Activated gamma-delta T cell (primary cell): ENCODE data around the gene RAB21.
"Not testable (repeated sequence)": the region's sequence is repeated elsewhere in the genome, so short reads cannot be mapped to it uniquely, and the experiment has no call there.

Source experiments
- DNase-seq: peaks from one replicate; lab custom pipeline; 2025; lab: John Stamatoyannopoulos, UW

Gene RAB21

DNA sequence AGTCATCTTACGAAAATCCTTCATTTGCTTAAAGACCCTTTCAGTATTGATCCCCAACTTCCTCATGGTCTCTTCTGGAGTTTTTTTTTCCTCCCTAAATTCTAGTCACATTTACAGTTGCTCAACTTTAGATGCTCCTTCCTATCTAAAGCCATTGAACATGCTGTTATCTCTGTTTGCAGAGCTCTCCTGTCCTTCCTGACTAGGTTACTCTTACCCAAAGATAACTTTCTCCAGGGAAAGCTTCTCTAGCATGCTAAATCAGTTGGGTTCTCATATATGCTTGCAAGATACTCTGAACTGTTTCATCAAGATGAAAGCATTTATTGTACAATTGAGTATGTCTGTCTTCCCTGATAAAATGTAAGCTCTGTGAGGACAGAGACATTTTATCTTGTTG, 1.8 kb upstream of the RAB21 start:
- no peak for DNase-seq

DNA sequence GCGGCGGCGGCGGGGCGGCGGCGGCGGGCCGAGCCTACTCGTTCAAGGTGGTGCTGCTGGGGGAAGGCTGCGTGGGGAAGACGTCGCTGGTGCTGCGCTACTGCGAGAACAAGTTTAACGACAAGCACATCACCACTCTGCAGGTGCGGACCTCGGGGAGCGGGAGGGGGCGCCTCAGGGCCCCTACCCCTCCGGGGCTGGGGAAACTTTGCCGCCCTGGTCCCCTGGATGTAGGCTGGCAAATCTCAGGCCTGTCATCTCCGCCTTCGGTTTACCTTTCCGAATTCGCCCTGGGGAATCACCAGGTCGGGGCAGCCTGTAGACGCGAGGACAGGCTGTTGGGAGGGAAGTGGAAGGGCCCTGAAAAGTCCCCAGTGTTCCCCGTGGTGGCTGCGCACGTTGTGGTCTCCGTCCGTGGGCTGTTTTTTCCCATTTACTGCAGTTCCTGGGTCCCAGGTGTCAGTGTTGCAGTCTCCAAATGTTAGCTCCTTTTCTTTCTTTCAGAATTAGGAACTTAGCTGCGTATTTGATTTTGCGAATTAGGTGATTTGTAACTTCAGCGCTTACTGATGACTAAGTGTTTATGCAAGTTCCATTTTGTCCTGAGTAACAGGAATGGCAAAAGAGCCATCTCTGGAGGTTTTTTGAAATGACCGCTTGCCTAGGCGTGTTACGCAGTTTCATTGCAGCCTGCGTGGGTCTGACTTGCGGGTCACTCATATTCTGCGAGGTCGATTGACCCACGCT, 656 bp downstream of the RAB21 start:
- DNase-seq, result peak; percentile 28

DNA sequence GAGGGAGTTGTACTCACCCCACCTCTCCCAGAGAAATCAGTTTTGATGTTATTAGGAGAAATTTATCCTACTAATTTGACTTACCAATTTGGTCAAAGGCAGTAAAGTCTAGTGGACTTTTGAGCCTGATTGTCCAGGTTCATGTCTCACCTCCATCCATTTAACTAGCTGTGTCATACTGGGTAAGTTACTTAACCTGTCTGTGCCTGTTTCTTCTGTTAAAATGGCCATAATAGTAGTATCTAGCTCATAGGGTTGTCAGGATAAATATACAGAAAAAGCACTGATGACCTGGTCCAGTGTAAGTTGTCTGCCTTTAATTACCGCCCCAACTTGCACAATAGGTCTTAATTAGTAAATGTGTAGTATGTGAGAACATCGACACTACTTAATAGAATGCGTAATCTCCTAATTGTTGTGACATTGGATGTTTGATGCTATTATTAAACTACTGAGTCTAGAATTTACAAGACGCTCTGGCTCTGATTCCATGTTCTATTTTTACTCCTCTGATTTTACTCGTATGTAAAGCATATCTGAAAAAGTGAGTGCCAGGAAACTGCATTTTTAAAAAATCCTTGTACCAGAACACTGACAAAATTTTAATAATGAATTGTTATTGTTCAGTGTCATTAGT, 1.5 kb downstream of the RAB21 start:
- no peak for DNase-seq

DNA sequence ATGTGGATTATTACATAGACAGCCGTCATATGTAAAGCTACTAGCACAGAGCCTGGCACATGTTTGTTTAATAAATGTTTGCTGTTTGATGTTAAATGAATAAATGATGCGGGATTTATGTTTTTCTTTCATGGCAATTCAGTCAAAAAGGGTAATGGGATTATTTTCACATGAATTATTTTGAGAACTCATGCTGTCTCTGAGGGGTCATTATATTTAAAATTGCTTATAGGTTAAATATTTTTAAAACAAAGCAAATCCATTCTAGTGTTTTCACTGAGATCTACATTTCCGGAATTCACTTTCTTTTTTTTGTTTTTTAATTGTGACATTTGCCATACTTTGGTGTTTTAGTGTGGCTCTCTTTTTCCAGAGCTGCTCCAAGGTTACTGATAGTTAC, 5.3 kb downstream of the RAB21 start:
- DNase-seq, result no peak

DNA sequence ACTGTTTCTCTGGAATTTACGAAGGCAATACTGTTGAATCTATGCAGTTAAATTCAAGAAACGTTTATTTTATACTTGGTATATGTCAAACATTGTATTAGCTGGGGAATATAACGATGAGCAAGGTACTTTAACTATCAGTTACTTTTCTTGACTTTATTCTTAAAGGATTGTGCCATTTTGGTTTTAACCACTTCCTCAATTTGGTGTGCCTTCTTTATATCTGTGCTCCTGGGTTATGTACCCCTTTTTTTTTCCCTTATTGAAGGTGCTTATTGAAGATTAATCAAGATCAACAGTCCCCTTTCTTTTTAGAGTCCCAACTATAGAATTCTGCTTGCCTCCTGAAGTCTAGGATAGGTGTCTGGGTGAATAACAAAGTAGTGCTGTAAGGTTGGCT, 5.8 kb downstream of the RAB21 start:
- no peak for DNase-seq

DNA sequence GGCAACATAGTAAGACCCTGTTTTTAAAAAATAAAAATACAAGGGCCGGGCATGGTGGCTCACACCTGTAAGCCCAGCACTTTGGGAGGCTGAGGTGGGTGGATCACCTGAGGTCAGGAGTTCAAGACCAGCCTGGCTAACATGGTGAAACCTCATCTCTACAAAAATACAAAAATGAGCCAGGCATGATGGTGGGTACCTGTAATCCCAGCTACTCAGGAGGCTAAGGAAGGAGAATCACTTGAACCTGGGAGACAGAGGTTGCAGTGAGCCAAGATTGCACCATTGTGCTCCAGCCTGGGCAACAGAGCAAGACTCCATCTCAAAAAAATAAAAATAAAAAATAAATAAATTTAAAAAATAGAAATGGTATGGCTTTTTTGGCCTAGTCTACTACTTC, 6.7 kb downstream of the RAB21 start:
- not testable (repeated sequence) for DNase-seq

DNA sequence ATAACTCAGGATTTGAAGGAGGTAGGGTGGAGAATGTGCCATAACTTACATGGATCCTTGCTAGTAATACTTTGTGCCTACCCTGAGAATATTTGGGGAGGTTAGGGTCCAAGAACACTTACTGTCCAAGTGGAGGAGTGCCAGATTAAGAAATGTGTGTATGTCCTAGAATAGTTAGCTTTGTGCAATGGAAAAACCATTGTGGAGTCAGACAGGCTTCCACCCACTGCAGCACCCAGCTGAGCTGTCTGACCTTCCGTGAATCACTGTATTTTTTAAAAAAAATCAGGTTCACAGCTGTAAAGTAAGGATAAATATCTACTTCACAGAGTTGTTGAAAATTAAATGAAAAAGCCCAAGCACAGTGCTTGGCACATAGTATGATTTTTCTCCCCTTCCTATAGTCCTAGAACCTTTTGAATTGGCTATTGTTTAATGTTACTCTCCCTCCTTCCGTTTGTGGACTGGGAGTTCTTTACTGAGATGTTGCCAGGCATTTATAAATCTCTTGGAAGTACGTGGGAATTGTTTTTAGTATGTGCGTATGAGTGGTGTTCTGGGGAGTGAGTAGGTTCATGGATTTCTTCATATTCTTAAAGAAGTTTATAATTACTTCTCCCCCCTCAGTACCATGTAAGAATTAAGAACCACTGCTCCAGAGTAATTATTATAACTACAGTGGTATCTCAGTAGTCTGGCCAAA, 9.2 kb downstream of the RAB21 start:
- no peak for DNase-seq

DNA sequence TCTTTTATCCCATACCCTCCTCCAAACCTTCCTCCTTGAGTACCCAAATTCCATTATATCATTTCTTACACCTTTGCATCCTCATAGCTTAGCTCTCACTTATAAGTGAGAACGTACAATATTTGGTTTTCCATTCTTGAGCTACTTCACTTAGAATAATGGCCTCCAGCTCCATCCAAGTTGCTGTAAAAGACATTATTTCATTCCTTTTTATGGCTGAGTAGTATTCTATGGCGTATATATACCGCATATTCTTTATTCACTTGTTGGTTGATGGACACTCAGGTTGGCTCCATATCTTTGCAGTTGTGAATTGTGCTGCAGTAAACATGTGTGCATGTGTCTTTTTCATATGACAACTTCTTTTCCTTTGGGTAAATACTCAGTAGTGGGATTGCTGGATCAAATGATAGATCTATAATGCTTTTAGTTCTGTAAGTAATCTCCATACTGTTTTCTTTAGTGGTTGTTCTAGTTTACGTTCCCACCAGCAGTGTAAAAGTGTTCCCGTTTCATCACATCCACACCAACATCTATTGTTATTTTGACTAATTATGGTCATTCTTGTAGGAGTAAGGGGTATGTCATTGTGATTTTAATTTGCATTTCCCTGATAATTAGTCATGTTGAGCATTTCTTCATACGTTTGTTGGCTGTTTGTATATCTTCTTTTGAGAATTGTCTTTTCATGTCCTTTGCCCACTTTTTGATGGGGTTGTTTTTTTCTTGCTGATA, 10.1 kb downstream of the RAB21 start:
- no peak for DNase-seq

DNA sequence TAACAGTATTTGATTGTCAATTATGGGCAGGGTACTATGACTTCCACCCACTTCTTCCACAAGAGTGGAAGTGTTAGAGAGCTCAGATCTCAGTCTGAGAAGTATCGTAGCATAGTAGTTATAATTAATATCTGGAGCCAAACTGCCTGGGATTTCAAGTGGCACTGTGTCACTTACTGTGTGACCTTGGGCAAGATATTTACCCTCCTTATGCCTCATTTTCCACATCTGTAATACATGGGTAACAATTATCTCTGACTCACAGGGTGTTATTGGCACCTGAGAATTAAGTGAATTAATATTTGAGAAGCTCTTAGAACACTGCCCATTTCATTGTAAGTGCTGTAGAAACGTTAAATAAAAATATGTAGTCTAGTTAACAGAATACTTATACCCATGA, 11.5 kb downstream of the RAB21 start:
- no peak for DNase-seq

DNA sequence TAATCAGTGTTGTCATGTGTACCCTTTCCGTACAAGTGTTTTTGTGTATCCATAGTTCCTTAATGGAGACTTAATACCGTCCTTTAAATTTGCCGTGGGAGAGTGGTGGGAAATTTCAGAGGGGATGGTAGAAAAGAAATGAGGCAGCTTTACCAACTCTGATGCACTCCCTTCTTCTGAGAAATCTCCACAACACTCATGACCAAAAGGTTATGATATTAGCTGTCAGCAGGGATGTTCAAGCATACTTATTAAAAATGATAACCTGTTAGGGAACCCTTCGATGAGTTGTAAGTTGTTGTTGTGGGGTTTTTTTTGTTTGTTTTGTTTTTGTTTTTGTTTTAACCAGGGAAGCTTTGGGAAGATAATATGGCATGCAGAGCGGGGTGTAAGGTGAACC, 12.5 kb downstream of the RAB21 start:
- no peak for DNase-seq

DNA sequence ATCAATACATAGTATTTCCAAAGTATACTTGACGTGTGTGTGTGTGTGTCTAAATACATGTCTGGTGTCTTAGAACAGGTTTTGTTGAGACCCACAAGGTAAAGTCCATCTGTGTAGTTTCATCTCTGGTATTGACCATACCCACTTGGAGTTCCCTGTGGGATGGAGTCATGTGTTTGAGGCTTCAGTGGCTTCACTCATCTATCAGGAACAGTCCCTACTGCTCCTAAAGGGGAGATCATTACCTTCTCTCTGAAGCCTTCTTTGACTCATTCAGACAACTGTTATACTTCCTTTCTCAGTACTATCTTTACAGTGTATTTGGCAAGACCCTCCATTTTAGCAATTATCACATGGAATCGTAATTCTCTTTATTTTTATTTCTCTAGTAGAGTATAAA, 14.2 kb downstream of the RAB21 start:
- no peak for DNase-seq

DNA sequence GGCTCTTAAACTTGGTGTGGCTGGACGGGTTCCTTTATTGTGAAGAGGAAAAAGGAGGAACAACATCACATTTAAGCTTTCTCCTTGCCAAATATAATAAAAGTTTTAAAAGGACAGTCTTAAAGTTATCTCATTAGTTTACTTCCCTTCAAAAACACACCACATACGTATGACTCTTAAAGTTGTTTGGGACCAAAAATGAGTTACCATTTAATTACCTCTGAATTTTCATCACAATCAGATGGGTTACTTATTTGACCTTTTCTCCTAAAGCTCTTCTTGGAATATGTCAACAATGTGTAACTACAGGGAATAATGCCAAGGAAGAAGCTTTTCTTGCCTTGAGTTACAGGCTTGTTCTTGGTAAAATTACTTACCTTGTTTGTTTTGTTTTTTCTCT, 16.4 kb downstream of the RAB21 start:
- no peak for DNase-seq

DNA sequence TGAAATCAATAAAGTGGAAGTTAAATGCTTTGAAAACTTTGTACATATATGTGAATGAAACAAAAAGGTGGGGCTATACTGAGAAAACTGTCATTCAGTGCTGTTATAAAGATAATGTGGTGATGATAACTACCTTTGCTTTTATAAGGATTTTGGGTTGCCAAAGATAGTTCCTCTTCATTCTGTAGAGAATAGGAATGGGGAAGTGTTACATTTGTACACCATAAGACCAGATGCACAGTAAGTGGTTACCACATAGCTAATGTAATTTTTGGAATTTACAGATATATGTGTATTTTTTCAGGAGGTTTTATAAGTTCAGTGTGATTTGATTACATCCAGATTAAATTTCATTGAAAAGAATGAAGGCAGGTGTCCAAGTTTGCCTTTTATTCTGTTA, 18.1 kb downstream of the RAB21 start:
- DNase-seq, result no peak

DNA sequence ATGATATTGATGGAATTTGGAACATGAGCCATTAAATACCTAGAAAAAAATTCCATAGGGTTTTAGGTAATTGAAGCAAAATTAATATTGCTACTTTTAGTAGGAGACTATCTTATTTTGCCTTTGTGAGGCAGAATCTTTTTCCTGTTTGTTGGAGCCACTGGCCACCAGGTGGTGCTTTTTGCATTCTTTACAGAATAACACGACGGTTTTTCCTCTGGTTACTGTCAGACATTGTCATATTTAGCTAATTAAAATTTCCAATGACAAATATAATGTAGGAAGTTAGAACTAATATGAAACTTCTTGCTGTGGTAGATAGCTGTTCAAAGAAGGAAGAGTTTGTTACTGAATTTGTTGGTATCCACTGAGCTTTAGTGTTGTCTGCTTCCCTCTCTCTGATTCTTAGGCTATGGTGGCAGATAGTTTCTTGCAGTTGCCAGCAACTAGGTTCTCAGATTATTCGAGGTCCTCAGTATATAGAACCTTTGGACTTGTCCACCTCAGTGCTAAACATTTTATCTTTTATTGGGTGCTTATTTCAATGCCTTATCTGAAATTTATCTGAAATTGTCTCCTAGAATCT, 25.7 kb downstream of the RAB21 start:
- no peak for DNase-seq

DNA sequence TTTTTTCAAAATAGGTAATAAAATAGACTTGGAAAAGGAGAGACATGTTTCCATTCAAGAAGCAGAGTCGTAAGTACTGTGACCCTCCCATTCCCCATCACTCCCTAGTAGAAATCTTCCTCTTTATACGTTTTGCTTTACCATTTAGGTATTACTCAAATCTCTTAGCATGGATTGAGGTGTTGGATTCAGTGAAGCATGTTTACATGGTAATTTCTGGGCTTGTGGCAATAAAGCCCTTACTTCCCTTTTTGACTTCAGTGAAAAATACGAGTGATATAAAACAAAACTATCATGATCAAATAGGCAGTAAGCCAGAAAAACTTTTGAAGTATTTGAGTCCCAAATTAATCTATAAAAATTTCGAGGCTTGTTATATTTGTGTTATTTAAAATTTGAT, 27.4 kb downstream of the RAB21 start:
- no peak for DNase-seq

DNA sequence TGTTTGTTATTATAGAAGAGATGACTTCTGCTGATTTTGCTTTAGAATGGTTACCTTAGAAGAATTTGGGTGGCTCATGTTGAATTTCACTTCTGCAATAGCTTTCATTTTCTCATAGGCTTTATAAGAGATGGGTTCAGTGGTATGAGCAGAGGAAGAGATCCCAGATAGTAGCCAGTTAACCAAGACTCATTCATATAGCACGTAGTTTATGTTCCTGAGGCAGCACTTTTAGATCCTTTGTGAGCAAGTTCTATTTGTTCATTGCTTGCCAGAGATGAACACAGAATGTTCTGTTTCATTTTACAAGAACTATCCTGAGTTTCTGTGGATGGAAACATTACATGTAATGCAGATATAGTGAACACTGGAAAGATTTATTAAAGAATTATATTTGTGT, 32.2 kb downstream of the RAB21 start:
- DNase-seq, result no peak

DNA sequence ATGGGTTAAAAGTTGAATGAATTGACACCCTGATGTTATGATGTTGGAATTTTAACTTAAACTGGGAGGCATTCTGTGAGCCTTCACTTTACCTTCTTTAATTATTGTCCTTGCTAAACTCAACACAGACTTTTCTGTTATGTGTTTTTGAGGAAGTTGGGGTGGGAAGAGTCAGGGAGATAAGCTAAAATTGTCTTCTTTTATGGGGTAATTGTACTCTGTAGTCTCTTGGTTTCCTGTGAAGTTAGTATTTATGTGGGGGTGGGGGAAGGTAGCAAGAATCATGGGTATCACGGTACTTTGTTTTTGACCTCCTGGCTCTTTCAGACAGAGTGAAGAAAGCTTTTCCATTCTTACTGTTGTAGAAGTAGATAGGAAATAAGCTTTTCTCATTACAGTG, 32.9 kb downstream of the RAB21 start:
- DNase-seq, result no peak

DNA sequence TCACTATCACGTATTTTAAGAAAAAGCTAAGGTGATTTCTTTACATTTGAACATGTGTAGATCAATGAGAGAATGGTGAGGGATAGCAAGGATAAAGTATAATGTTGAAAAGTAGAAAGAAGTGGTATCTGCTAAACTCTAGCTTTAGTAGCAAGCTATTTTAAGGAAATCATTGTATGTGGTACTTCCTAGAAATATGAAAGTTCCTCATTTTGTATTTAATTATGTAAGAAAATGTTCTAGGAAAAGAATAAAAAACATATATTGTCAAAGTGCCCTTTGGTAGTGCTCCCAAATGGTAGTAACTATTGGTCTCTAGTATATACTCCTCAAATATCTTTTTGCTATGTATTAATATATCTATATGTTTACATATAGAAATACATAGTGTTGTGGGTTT, 35.7 kb downstream of the RAB21 start:
- no peak for DNase-seq

DNA sequence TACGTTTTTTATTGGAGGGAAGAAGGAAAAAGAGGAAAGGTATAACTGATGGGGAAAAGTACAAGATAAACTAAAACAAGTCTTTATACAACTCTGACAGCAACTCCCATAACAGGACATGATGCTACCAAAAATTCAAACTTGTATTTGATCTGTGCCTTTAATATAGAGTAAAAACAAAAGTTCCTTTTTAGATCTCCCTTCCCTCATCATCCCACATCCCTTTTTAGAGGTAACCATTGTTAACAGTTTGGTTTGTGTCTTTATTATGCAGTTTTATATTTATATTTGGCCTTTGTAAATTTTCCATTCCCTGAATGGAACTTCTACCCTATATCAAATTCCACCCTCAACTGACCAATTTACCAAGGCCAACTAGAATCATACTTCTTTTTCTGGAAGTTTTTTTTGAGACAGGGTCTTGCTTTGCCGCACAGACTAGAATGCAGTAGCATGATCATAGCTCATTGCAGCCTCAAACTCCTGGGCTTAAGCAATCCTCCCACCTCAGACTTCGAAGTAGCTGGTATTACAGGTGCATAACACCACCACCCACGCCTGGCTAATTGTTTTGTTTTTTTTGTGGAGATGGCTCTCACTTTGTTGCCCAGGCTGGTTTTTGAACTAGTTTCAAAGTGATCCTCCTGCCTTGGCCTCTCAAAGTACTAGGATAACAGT, 36.9 kb downstream of the RAB21 start:
- no peak for DNase-seq

DNA sequence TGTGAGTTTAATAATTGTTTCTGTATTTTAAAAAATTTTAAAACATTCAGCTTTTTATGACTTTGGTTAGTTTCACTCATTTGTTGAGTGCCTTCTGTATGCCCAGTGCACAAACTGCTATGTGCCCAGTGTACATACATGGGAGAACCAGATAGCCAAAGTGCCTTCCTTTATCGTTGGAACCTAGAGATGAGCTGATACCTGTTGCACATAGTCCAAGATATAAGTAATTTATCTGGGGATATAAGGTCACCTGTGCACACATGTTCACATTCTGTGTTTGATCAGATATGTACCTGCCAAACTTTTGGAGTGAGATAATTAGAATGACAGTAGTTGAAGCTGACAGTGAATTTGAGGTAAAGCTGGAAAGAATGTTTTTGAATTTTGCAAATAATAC, 37.9 kb downstream of the RAB21 start:
- no peak for DNase-seq

DNA sequence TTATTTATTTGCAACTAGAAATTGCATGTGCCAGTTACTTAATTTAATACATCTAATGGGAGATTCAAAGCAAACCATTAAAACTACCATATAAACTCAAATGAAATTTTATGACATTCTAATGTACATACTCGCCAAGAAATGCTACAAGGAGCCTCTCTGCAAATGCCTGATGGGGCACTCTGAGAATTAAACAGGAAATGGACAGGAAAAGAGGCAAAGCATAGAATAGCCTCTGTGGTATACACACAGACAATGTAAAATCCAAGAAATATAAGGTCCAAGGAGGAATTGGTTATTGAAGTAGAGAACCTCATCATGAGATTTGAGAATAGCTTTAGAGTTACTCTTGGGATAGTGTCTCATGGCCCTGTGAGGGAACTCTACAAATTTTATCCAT, 41.2 kb downstream of the RAB21 start:
- no peak for DNase-seq

DNA sequence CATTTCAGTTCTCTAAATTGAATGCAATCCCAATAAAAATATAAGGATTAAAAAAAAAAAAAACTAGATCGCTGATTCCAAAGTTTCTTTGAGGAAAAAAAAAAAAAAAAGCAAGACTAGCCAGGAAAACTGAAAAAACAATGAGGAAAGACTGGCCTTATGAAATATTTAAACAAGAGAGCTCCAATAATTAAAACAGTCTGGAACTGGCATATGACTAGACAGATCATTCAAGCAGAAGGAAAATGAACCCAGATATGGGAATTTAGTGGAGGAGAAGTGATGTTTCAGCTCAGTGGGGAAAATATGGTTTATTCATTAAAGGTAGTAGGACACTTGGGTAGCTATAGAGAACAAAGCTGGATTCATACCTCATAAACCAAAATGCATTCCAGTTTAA, 42.9 kb downstream of the RAB21 start:
- no peak for DNase-seq
